SW 1271 (cell line): ENCODE data around the gene PHF11.
A peak's percentile ranks its signal among the peaks of the same experiment; 100 is the strongest.
"Not testable (repeated sequence)": the region's sequence is repeated elsewhere in the genome, so short reads cannot be mapped to it uniquely, and the experiment has no call there.

Source experiments
- DNase-seq, 2 experiments: peaks; one replicate each; lab custom pipeline; 2025; lab: John Stamatoyannopoulos, UW

The PHF11 gene

GRCh38 chr13:49495783-49496762 lies at the start of gene PHF11:
Gene PHF11 (plus strand): TSS chr13:49495953. CDS start chr13:49496002, 49 bp downstream.
- DNase-seq = peak; percentile 4 to 55

- DNase-seq = no peak
Measured at GRCh38 chr13:49446473-49446872, 49.3 kb upstream of the PHF11 start.

- no peak for DNase-seq
Measured at GRCh38 chr13:49448753-49449152, 47.0 kb upstream of the PHF11 start.

GRCh38 chr13:49450105-49450819 lies 45.5 kb upstream of the PHF11 start:
- no peak for DNase-seq

GRCh38 chr13:49452725-49453457 lies 42.9 kb upstream of the PHF11 start:
- no peak for DNase-seq

GRCh38 chr13:49453465-49453864 lies 42.3 kb upstream of the PHF11 start:
- no peak for DNase-seq

- DNase-seq = no peak
Measured at GRCh38 chr13:49454388-49455006, 41.3 kb upstream of the PHF11 start.

- DNase-seq = no peak
Measured at GRCh38 chr13:49455007-49455398, 40.8 kb upstream of the PHF11 start.

GRCh38 chr13:49456156-49456555 lies 39.6 kb upstream of the PHF11 start:
- no peak for DNase-seq

GRCh38 chr13:49457221-49457620 lies 38.5 kb upstream of the PHF11 start:
- no peak for DNase-seq

GRCh38 chr13:49459580-49459979 lies 36.2 kb upstream of the PHF11 start:
- no peak for DNase-seq

- no peak for DNase-seq
Measured at GRCh38 chr13:49464085-49464484, 31.7 kb upstream of the PHF11 start.

GRCh38 chr13:49464621-49465325 lies 31.0 kb upstream of the PHF11 start:
- no peak for DNase-seq

- no peak for DNase-seq
Measured at GRCh38 chr13:49466292-49466838, 29.4 kb upstream of the PHF11 start.

GRCh38 chr13:49472186-49472585 lies 23.6 kb upstream of the PHF11 start:
- DNase-seq = no peak

GRCh38 chr13:49476529-49476928 lies 19.2 kb upstream of the PHF11 start:
- DNase-seq = no peak

- DNase-seq = no peak
Measured at GRCh38 chr13:49481788-49482187, 14.0 kb upstream of the PHF11 start.

- no peak for DNase-seq
Measured at GRCh38 chr13:49488563-49488962, 7.2 kb upstream of the PHF11 start.

- no peak for DNase-seq
Measured at GRCh38 chr13:49494645-49495044, 1.1 kb upstream of the PHF11 start.

- DNase-seq = not testable (repeated sequence)
Measured at GRCh38 chr13:49496837-49497236, 1.1 kb downstream of the PHF11 start.

GRCh38 chr13:49497272-49497671 lies 1.5 kb downstream of the PHF11 start:
- no peak for DNase-seq
